HEK293T (cell line): Measurements from ENCODE around the gene NINJ2.

Source experiments
- CTCF ChIA-PET: fragments of 350-600 bp; formaldehyde crosslinking; extraction: SDS; loops from one replicate; lab custom pipeline; 2021; ENCODE audit warnings: antibody characterized with exemption, inconsistent platforms; lab: Yijun Ruan, JAX
- POLR2A ChIA-PET: fragments of 350-600 bp; formaldehyde crosslinking; extraction: SDS; loops from one replicate; lab custom pipeline; 2020; ENCODE audit warnings: antibody characterized with exemption, inconsistent platforms; lab: Yijun Ruan, JAX
- DNase-seq: peaks from one replicate; pipeline ENCODE4 v3.0.0; 2012; ENCODE audit warnings: mixed read lengths; ENCODE audit errors: extremely low spot score
- ARNT ChIP-seq: fragments of 450-650 bp; IDR thresholded peaks from 2 replicates; pipeline ENCODE4 v1.6.1; 2017; ENCODE audit warnings: mild to moderate bottlenecking
- BHLHE40 ChIP-seq: fragments of 450-650 bp; IDR thresholded peaks from 2 replicates; pipeline ENCODE4 v1.6.1; 2016; ENCODE audit warnings: mild to moderate bottlenecking, moderate library complexity, borderline replicate concordance
- CTBP1 ChIP-seq: fragments of 450-650 bp; IDR thresholded peaks from 2 replicates; pipeline ENCODE4 v1.6.1; 2016; ENCODE audit warnings: borderline replicate concordance
- ELF4 ChIP-seq: fragments of 450-650 bp; IDR thresholded peaks from 2 replicates; pipeline ENCODE4 v1.6.1; 2017; ENCODE audit warnings: antibody characterized with exemption
- FOXA1 ChIP-seq: fragments of 450-650 bp; IDR thresholded peaks from 2 replicates; pipeline ENCODE4 v1.6.1; 2016; ENCODE audit warnings: mild to moderate bottlenecking
- FOXK2 ChIP-seq: fragments of 450-650 bp; IDR thresholded peaks from 2 replicates; pipeline ENCODE4 v1.6.1; 2016; ENCODE audit warnings: mild to moderate bottlenecking
- FOXM1 ChIP-seq: fragments of 450-650 bp; IDR thresholded peaks from 2 replicates; pipeline ENCODE4 v1.6.1; 2017; ENCODE audit warnings: mild to moderate bottlenecking, borderline replicate concordance
- HDGF ChIP-seq: fragments of 450-650 bp; IDR thresholded peaks from 2 replicates; pipeline ENCODE4 v1.6.1; 2017; ENCODE audit warnings: antibody characterized with exemption, borderline replicate concordance
- L3MBTL2 ChIP-seq: fragments of 450-650 bp; conservative IDR thresholded peaks from 2 replicates; pipeline ENCODE4 v1.6.1; 2016; ENCODE audit warnings: mild to moderate bottlenecking
- LEF1 ChIP-seq: fragments of 450-650 bp; IDR thresholded peaks from 2 replicates; pipeline ENCODE4 v1.6.1; 2017; ENCODE audit warnings: mild to moderate bottlenecking, borderline replicate concordance
- NFRKB ChIP-seq: fragments of 450-650 bp; IDR thresholded peaks from 2 replicates; pipeline ENCODE4 v1.6.1; 2016; ENCODE audit warnings: mild to moderate bottlenecking, moderate library complexity
- PKNOX1 ChIP-seq: fragments of 450-650 bp; IDR thresholded peaks from 2 replicates; pipeline ENCODE4 v1.6.1; 2016
- SP1 ChIP-seq: fragments of 450-650 bp; IDR thresholded peaks from 2 replicates; pipeline ENCODE4 v1.6.1; 2017
- SUZ12 ChIP-seq: fragments of 450-650 bp; IDR thresholded peaks from 2 replicates; pipeline ENCODE4 v1.6.1; 2016; ENCODE audit warnings: mild to moderate bottlenecking
- TARDBP ChIP-seq: fragments of 450-650 bp; IDR thresholded peaks from 2 replicates; pipeline ENCODE4 v1.6.1; 2016
- ZNF384 ChIP-seq: fragments of 450-650 bp; IDR thresholded peaks from 2 replicates; pipeline ENCODE4 v1.6.1; 2016

Gene NINJ2

GRCh38 chr12:611721-612120 is 51.5 kb downstream of the NINJ2 start:
- TF ChIP-seq PKNOX1: no peak
- no peak for TF ChIP-seq L3MBTL2
- TF ChIP-seq ELF4: no peak
- no peak for TF ChIP-seq FOXM1
- TF ChIP-seq NFRKB: no peak
- no peak for TF ChIP-seq HDGF
- DNase-seq: no peak
- ChIA-PET CTCF (interaction anchor here (0.7 kb wide), 1 partner anchor 22 kb away, joined by 4 read pairs; no protein-coding TSS in a partner anchor), POLR2A (no interaction called here)

GRCh38 chr12:608921-609320 is 54.3 kb downstream of the NINJ2 start:
- ChIA-PET CTCF (no interaction called here), POLR2A (no interaction called here)
- TF ChIP-seq BHLHE40 (no peak), HDGF (no peak), LEF1 (no peak), FOXK2 (no peak), ELF4 (no peak)
- DNase-seq: no peak

GRCh38 chr12:608413-608812 is 54.8 kb downstream of the NINJ2 start:
- CTCF ChIA-PET: interaction anchor here (2.0 kb wide), 1 partner anchor 11 kb away, joined by 6 read pairs; no protein-coding TSS in a partner anchor
- POLR2A ChIA-PET: interaction anchor here (0.9 kb wide), 1 partner anchor 11 kb away, joined by 3 read pairs; no protein-coding TSS in a partner anchor

GRCh38 chr12:607541-608001 is 55.7 kb downstream of the NINJ2 start:
- ChIA-PET POLR2A (interaction anchor here (0.9 kb wide), 1 partner anchor 10 kb away, joined by 3 read pairs; no protein-coding TSS in a partner anchor), CTCF (interaction anchor here (2.0 kb wide), 1 partner anchor 10 kb away, joined by 6 read pairs; no protein-coding TSS in a partner anchor)
- TF ChIP-seq ZNF384 (no peak), FOXK2 (no peak), SP1 (no peak), PKNOX1 (0 out of 2 replicates have a peak, but pooled peaks have one; percentile 13), L3MBTL2 (no peak), SUZ12 (no peak)
- no peak for DNase-seq

More at GRCh38 chr12:608413-608812, 54.8 kb downstream of the NINJ2 start:
- TF ChIP-seq ELF4: no peak
- no peak for TF ChIP-seq L3MBTL2
- TF ChIP-seq NFRKB: no peak
- no peak for TF ChIP-seq ARNT
- no peak for TF ChIP-seq FOXA1
- no peak for DNase-seq

- no peak for TF ChIP-seq ARNT
- TF ChIP-seq LEF1: no peak
- no peak for TF ChIP-seq HDGF
- TF ChIP-seq CTBP1: no peak
- TF ChIP-seq ZNF384: no peak
- no peak for TF ChIP-seq NFRKB
- no peak for TF ChIP-seq PKNOX1
- TF ChIP-seq TARDBP: no peak
- no peak for TF ChIP-seq SUZ12
- no peak for TF ChIP-seq ELF4
- no peak for TF ChIP-seq SP1
- no peak for TF ChIP-seq L3MBTL2
- ChIA-PET CTCF (no interaction called here), POLR2A (no interaction called here)
- DNase-seq: no peak
These were observed 58.3 kb downstream of the NINJ2 start for GRCh38 chr12:604956-605355.

DNA sequence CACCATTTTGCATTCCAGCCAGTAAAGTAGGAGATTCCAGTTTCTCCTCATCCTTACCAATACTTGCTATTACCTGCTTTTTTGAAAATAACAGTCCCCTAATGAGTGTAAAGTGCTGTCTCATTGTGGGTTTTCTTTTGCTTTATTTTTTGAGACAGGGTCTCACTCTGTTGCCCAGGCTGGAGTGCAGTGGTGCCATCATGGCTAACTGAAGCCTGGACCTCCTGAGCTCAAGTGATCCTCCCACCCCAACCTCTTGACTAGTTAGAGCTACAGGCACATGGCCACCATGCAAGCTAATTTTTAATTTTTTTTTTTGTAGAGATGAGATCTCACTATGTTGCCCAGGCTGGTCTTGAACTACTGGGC is 60.6 kb downstream of the NINJ2 start:
- POLR2A ChIA-PET: no interaction called here
- CTCF ChIA-PET: no interaction called here

More for the DNA sequence above, 60.6 kb downstream of the NINJ2 start:
- TF ChIP-seq BHLHE40 (no peak), HDGF (no peak), LEF1 (no peak), FOXM1 (no peak), ELF4 (no peak), L3MBTL2 (no peak), SUZ12 (no peak), TARDBP (no peak), FOXA1 (no peak), CTBP1 (no peak), NFRKB (no peak), ARNT (no peak), ZNF384 (no peak), PKNOX1 (no peak)
- no peak for DNase-seq
